ENCODE measurements around the gene EFCAB8. TPM values are rescaled to one million over a fixed set of nuclear protein-coding genes. Genes with fewer than 3 reads are reported as not detected.

EFCAB8 gene
- total RNA-seq, 2 experiments from 2014 or later, result not detected

DNA sequence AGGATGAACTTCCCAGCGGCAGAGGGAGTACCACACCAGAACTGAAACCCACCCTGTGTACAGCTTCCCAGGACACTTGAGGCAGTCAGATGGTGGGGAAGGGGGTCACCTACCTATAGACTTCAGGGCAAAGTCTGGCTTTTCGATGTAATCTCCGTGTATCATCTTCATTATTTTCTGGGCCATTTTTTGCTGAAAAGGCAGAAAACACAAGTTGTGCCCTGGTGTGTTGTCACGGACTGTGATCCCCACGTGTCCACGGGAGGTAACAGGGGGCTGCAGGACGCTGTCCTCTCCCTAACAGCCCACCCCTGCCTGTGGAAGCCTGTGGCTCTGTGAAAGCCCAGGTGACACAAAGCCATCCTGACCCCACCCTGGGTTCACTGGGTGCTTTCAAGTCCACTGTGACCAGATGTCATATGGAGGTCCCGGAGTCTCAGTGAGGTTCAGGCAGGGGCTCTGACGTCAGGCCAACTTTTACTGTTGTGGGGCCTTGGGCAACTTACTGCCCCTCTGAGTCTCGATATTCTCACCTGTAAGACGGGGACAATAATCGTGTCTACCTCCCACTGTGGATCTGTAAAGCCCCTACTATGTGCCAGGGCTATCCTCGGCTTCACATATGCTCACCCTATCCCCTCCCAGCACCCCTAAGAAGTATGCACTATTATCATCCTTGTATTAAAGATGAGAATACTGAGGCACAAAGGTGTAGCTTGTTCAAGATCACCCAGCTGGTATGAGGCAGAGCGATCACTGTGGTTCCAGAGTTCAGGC is 131.0 kb downstream of the EFCAB8 start:
- POLR2A ChIA-PET, result no interaction called here
- intact Hi-C loops (cut with micrococcal nuclease; ENCODE audit: unreplicated experiment), result no loop called here
- Histone ChIP-seq H3K4me3 (ENCODE audit: low read depth, low read length, poor library complexity, severe bottlenecking) (no peak overlapping the region), H3K79me2 (ENCODE audit: insufficient read depth, low read depth, low read length) (no peaks in the 10 kb centered on the region), H3K27ac (ENCODE audit: low read depth, low read length, poor library complexity, severe bottlenecking) (no peak overlapping the region), H3K36me3 (ENCODE audit: insufficient read depth, low read length) (no peaks in the 10 kb centered on the region), H3K4me2 (ENCODE audit: low read length) (no peak overlapping the region), H3K4me1 (ENCODE audit: insufficient read depth, low read length, poor library complexity, severe bottlenecking) (no peaks in the 10 kb centered on the region), H4K20me1 (ENCODE audit: insufficient read depth, low read length) (no peaks in the 10 kb centered on the region), H3K9me2 (ENCODE audit: insufficient read depth, low read length) (no peaks in the 10 kb centered on the region), H2AFZ (ENCODE audit: low read length) (no peak overlapping the region), H3K9me3 (ENCODE audit: low read length) (no peaks in the 10 kb centered on the region)
- CTCF ChIA-PET (ENCODE audit: unreplicated experiment), result no interaction called here
- BruUV-seq (replicated peaks), result no TSS peak
- TF ChIP-seq, protein P1, sequence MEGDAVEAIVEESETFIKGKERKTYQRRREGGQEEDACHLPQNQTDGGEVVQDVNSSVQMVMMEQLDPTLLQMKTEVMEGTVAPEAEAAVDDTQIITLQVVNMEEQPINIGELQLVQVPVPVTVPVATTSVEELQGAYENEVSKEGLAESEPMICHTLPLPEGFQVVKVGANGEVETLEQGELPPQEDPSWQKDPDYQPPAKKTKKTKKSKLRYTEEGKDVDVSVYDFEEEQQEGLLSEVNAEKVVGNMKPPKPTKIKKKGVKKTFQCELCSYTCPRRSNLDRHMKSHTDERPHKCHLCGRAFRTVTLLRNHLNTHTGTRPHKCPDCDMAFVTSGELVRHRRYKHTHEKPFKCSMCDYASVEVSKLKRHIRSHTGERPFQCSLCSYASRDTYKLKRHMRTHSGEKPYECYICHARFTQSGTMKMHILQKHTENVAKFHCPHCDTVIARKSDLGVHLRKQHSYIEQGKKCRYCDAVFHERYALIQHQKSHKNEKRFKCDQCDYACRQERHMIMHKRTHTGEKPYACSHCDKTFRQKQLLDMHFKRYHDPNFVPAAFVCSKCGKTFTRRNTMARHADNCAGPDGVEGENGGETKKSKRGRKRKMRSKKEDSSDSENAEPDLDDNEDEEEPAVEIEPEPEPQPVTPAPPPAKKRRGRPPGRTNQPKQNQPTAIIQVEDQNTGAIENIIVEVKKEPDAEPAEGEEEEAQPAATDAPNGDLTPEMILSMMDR (conservative IDR thresholded peaks at IDR 0.05; ENCODE audit: low read length), result no peak
- no peak for TF ChIP-seq EZH2phosphoT487 (IDR thresholded peaks at IDR 0.05; ENCODE audit: borderline replicate concordance, low read depth, low read length)
- DNase-seq (ENCODE audit: low spot score), result no peak

DNA sequence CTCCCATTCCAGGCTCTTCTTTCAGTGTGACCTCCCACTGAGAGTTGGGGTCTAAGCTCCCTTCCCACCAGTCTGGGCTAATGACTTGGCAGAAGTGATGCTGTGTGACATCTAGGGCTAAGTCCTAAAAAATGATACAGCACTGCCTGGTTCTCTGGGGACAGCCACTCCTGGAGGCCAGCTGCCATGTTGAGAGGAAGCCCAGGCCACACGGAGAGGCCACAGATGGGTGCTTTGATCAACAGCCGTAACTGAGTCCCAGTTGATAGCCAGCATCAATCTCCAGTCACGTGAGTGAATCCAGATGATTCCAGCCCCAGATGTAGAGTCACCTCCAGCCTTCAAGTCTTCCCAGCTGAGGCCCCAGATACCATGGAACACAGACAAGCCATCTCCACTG is 131.7 kb downstream of the EFCAB8 start:
- no TSS peak for BruUV-seq (replicated peaks)
- H3K4me3 ChIP-seq (ENCODE audit: low read depth, low read length, poor library complexity, severe bottlenecking), result no peak overlapping the region
- H2AFZ ChIP-seq (ENCODE audit: low read length), result no peak overlapping the region
- ChIA-PET POLR2A (no interaction called here), CTCF (ENCODE audit: unreplicated experiment) (no interaction called here)
- no peak overlapping the region for H3K27ac ChIP-seq (ENCODE audit: low read depth, low read length, poor library complexity, severe bottlenecking)
- intact Hi-C loops (cut with micrococcal nuclease; ENCODE audit: unreplicated experiment), result no loop called here
- DNase-seq (ENCODE audit: low spot score), result no peak
- no peaks in the 10 kb centered on the region for H3K36me3 ChIP-seq (ENCODE audit: insufficient read depth, low read length)
- no peaks in the 10 kb centered on the region for H4K20me1 ChIP-seq (ENCODE audit: insufficient read depth, low read length)
- H3K79me2 ChIP-seq (ENCODE audit: insufficient read depth, low read depth, low read length), result no peaks in the 10 kb centered on the region
- H3K4me2 ChIP-seq (ENCODE audit: low read length), result no peak overlapping the region
- TF ChIP-seq EZH2phosphoT487 (IDR thresholded peaks at IDR 0.05; ENCODE audit: borderline replicate concordance, low read depth, low read length), result no peak
- TF ChIP-seq, protein P1 (conservative IDR thresholded peaks at IDR 0.05; ENCODE audit: low read length), result no peak
- H3K9me2 ChIP-seq (ENCODE audit: insufficient read depth, low read length), result no peaks in the 10 kb centered on the region
- H3K4me1 ChIP-seq (ENCODE audit: insufficient read depth, low read length, poor library complexity, severe bottlenecking), result no peaks in the 10 kb centered on the region
- no peaks in the 10 kb centered on the region for H3K9me3 ChIP-seq (ENCODE audit: low read length)

DNA sequence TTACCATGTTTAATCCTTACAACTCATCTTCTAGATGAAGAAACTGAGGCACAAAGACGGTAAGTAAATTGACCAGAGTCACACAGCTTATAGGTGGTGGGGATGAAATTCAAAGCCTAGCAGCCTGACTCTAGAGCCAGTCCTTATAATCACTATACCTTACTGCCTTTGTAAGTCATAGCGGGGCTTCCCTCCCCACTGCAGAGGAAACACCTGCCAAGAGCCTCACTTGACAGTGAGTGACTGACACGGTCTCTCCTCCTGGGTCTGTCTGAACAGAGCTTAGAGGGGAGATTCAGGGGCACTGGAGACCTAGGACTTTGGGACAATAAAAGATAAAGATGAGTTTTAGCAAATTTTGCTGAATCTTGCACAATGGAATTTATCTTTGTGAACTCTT is 132.7 kb downstream of the EFCAB8 start:
- TF ChIP-seq, protein P1 (conservative IDR thresholded peaks at IDR 0.05; ENCODE audit: low read length), result no peak
- no peak for TF ChIP-seq EZH2phosphoT487 (IDR thresholded peaks at IDR 0.05; ENCODE audit: borderline replicate concordance, low read depth, low read length)
- H3K79me2 ChIP-seq (ENCODE audit: insufficient read depth, low read depth, low read length), result no peaks in the 10 kb centered on the region
- POLR2A ChIA-PET, result no interaction called here
- BruUV-seq (replicated peaks), result no TSS peak
- intact Hi-C loops (cut with micrococcal nuclease; ENCODE audit: unreplicated experiment), result no loop called here
- no peaks in the 10 kb centered on the region for H3K9me2 ChIP-seq (ENCODE audit: insufficient read depth, low read length)
- CTCF ChIA-PET (ENCODE audit: unreplicated experiment), result no interaction called here
- H3K9me3 ChIP-seq (ENCODE audit: low read length), result no peaks in the 10 kb centered on the region
- no peaks in the 10 kb centered on the region for H4K20me1 ChIP-seq (ENCODE audit: insufficient read depth, low read length)
- DNase-seq (ENCODE audit: low spot score), result no peak
- H3K27ac ChIP-seq (ENCODE audit: low read depth, low read length, poor library complexity, severe bottlenecking), result no peak overlapping the region
- H3K4me3 ChIP-seq (ENCODE audit: low read depth, low read length, poor library complexity, severe bottlenecking), result no peak overlapping the region
- no peak overlapping the region for H3K4me2 ChIP-seq (ENCODE audit: low read length)
- no peak overlapping the region for H2AFZ ChIP-seq (ENCODE audit: low read length)
- no peaks in the 10 kb centered on the region for H3K4me1 ChIP-seq (ENCODE audit: insufficient read depth, low read length, poor library complexity, severe bottlenecking)
- H3K36me3 ChIP-seq (ENCODE audit: insufficient read depth, low read length), result no peaks in the 10 kb centered on the region

Data from OCI-LY7 (cell line).